GM12878 (cell line): ENCODE results near the gene PDCD7.
"Not testable (repeated sequence)": the region's sequence is repeated elsewhere in the genome, so short reads cannot be mapped to it uniquely, and the experiment has no call there.

ENCODE experiments used
- CBX3 ChIP-seq: fragments of 200-600 bp; sonication (generic); IDR thresholded peaks from 2 replicates; pipeline ENCODE4 v1.6.1; 2016; ENCODE audit warnings: low read depth, borderline replicate concordance
- CTCF ChIP-seq, 3 experiments: IDR thresholded peaks in 2 of 3; conservative IDR thresholded peaks in 1 of 3; 2 replicates each; pipeline ENCODE4 v1.5.1; 2011; ENCODE audit warnings: low read depth in 3 of 3, low read length in 3 of 3, mild to moderate bottlenecking in 3 of 3, control low read depth in 2 of 3, moderate library complexity in 2 of 3, inconsistent platforms in 1 of 3, mixed read lengths in 1 of 3; ENCODE audit not compliant: control insufficient read depth in 2 of 3, insufficient read depth in 1 of 3; ENCODE audit errors: extremely low read depth in 1 of 3
- EZH2 ChIP-seq: IDR thresholded peaks from 2 replicates; pipeline ENCODE4 v1.6.1; 2012; ENCODE audit warnings: low read depth, mild to moderate bottlenecking, control low read depth, inconsistent platforms, low read length, borderline replicate concordance; ENCODE audit not compliant: control insufficient read depth
- MYC ChIP-seq: IDR thresholded peaks from 2 replicates; pipeline ENCODE4 v1.6.1; 2011; ENCODE audit warnings: mild to moderate bottlenecking, low read length, moderate library complexity, inconsistent platforms; ENCODE audit not compliant: insufficient read depth, insufficient replicate concordance, insufficient read length, severe bottlenecking
- RELA ChIP-seq: fragments of 450-650 bp; IDR thresholded peaks from 2 replicates; pipeline ENCODE4 v1.8.0; 2014; ENCODE audit warnings: borderline replicate concordance; ENCODE audit not compliant: partially characterized antibody
- YY1 ChIP-seq: IDR thresholded peaks from 2 replicates; pipeline ENCODE4 v1.6.1; 2011; ENCODE audit warnings: low read depth, mild to moderate bottlenecking, low read length
- ZNF274 ChIP-seq: IDR thresholded peaks from one replicate; pipeline ENCODE4 v1.8.0; 2011; ENCODE audit not compliant: insufficient read length, insufficient read depth
- TF ChIP-seq, protein P1 (sequence below): IDR thresholded peaks from 2 replicates; pipeline ENCODE4 v1.6.1; 2012; ENCODE audit warnings: mild to moderate bottlenecking, low read depth, low read length

DNA sequence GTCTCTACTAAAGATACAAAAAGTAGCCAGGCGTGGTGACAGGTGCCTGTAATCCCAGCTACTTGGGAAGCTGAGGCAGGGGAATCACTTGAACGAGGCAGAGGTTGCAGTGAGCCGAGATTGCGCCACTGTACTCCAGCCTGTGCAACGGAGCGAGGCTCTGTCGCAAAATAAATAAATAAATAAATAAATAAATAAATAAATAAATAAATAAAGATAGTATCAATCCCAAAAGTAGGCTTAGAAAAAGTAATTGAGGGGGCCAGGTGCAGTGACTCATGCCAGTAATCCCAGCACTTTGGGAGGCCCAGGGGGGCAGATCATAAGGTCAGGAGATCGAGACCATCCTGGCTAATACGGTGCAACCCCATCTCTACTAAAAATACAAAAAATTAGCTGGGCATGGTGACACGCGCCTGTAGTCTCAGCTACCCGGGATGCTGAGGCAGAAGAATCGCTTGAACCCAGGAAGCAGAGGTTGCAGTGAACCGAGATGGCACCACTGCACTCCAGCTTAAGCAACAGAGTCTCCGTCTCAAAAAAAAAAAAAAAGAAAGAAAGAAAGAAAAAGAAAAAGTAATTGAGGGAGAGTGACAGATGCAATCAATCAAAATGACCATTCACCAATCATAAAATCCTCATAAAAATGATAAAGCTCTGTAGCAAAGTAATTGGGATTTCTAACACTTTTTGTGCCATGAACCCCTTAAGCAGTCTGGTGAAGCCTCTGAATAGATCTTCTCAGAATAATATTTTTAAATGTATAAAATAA lies 48.2 kb upstream of the PDCD7 start:
- TF ChIP-seq EZH2; MYC; RELA; CBX3; CTCF (IDR thresholded peaks at IDR 0.05 in 2 of 3, conservative IDR thresholded peaks at IDR 0.05 in 1 of 3; ENCODE audit: control insufficient read depth in 2 of 3, extremely low read depth in 1 of 3, insufficient read depth in 1 of 3, low read depth in 3 of 3, low read length in 3 of 3); ZNF274; YY1: not testable (repeated sequence)
- TF ChIP-seq, protein P1, sequence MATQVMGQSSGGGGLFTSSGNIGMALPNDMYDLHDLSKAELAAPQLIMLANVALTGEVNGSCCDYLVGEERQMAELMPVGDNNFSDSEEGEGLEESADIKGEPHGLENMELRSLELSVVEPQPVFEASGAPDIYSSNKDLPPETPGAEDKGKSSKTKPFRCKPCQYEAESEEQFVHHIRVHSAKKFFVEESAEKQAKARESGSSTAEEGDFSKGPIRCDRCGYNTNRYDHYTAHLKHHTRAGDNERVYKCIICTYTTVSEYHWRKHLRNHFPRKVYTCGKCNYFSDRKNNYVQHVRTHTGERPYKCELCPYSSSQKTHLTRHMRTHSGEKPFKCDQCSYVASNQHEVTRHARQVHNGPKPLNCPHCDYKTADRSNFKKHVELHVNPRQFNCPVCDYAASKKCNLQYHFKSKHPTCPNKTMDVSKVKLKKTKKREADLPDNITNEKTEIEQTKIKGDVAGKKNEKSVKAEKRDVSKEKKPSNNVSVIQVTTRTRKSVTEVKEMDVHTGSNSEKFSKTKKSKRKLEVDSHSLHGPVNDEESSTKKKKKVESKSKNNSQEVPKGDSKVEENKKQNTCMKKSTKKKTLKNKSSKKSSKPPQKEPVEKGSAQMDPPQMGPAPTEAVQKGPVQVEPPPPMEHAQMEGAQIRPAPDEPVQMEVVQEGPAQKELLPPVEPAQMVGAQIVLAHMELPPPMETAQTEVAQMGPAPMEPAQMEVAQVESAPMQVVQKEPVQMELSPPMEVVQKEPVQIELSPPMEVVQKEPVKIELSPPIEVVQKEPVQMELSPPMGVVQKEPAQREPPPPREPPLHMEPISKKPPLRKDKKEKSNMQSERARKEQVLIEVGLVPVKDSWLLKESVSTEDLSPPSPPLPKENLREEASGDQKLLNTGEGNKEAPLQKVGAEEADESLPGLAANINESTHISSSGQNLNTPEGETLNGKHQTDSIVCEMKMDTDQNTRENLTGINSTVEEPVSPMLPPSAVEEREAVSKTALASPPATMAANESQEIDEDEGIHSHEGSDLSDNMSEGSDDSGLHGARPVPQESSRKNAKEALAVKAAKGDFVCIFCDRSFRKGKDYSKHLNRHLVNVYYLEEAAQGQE = not testable (repeated sequence)
